ENCODE data around the gene SYNJ2. TPM values are rescaled to one million over a fixed set of nuclear protein-coding genes. Genes with fewer than 3 reads are reported as not detected.

SYNJ2 gene
- total RNA-seq, 4 donors from 2014 or later: 2.2 to 7.9 (median 3.1) TPM

DNA sequence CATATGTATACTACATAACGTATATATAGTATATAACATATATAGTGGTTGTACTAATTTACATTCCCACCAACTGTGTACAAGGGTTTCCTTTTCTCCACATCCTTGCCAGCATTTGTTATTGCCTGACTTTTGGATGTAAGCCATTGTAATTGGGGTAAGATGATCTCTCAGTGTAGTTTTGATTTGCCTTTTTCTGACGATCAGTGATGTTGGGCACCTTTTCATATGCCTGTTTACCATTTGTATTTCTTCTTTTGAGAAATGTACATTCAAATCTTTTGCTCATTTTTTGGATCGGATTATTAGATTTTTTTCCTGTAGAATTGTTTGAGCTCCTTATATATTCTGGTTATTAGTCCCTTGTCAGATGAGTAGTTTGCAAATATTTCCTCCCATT lies 11.4 kb downstream of the SYNJ2 start:
- TF ChIP-seq, protein P1, sequence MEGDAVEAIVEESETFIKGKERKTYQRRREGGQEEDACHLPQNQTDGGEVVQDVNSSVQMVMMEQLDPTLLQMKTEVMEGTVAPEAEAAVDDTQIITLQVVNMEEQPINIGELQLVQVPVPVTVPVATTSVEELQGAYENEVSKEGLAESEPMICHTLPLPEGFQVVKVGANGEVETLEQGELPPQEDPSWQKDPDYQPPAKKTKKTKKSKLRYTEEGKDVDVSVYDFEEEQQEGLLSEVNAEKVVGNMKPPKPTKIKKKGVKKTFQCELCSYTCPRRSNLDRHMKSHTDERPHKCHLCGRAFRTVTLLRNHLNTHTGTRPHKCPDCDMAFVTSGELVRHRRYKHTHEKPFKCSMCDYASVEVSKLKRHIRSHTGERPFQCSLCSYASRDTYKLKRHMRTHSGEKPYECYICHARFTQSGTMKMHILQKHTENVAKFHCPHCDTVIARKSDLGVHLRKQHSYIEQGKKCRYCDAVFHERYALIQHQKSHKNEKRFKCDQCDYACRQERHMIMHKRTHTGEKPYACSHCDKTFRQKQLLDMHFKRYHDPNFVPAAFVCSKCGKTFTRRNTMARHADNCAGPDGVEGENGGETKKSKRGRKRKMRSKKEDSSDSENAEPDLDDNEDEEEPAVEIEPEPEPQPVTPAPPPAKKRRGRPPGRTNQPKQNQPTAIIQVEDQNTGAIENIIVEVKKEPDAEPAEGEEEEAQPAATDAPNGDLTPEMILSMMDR (IDR thresholded peaks at IDR 0.05; ENCODE audit: low read depth): no peak

DNA sequence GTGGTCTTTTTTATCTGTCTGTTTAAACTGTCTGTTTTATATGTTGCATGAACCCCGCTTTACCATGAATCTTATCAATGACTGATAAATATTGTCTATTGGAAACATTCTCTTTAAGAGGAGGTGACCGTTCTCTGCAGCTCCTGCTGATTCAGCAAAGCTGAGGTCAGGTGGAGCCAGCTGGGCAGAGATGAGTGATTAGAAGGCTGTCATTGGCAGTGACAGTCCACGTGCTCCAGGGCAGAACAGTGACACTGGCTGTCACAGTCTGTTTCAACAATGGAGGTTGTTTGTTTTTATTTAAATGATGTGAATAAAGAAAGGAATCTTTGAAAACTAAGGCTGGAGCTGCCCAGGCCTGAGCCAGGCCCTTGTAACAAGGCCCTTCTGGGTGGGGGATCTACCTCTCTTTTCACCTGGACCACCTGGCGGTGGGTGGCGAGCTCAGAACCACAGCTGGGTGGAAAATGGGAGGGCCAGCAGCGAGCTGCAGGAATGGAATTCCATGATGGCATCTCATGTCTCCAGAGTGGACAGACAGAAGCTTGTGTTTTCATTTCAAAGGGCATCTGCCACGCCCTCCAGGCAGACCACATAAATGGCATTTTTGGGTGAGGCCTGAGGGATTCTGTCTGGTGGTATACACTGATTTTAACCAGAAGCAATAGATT lies 12.6 kb downstream of the SYNJ2 start:
- TF ChIP-seq, protein P1 (IDR thresholded peaks at IDR 0.05; ENCODE audit: low read depth): no peak

DNA sequence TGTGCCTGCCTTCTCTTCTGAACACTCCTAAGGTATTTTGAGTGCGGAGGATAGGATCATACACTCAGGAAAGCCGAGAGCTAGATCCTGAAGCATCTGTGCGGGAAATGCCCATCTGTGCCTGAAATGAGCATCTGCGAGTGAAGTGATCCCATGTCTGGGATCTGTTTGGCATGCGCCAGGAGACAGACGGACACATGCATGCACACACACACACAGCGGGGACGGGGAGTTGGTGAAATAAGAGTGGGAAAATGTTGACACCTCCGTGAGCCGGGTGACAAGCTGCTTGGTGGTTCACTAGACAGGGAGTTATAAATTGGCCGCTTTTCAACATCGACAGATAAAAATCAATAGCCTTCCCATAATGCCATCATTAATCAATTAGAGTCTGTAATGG lies 13.8 kb downstream of the SYNJ2 start:
- TF ChIP-seq, protein P1 (IDR thresholded peaks at IDR 0.05; ENCODE audit: low read depth): no peak

DNA sequence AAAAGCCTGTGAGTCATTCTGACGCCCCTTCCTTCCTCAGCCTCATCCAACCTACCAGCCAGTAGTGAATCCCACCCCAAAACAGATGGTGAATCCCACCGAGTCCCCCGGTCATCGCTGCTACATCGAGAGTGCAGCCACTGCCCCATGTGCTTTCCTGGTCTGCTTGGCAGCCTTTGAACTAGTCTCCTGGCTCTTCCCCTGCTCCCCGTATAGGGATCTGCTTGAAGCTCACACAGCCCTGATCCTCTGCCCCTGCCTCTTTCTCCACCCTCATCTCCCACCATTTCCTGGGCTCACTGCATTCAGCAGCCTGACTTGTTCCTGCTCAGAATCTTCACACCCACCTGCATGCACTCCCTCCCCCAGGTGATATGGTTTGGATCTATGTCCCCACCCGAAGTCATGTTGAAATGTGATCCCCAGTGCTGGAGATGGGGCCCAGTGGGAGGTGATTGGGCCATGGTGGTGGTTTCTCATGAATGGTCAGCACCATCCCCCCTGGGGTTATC lies 14.6 kb downstream of the SYNJ2 start:
- TF ChIP-seq, protein P1 (IDR thresholded peaks at IDR 0.05; ENCODE audit: low read depth): no peak

DNA sequence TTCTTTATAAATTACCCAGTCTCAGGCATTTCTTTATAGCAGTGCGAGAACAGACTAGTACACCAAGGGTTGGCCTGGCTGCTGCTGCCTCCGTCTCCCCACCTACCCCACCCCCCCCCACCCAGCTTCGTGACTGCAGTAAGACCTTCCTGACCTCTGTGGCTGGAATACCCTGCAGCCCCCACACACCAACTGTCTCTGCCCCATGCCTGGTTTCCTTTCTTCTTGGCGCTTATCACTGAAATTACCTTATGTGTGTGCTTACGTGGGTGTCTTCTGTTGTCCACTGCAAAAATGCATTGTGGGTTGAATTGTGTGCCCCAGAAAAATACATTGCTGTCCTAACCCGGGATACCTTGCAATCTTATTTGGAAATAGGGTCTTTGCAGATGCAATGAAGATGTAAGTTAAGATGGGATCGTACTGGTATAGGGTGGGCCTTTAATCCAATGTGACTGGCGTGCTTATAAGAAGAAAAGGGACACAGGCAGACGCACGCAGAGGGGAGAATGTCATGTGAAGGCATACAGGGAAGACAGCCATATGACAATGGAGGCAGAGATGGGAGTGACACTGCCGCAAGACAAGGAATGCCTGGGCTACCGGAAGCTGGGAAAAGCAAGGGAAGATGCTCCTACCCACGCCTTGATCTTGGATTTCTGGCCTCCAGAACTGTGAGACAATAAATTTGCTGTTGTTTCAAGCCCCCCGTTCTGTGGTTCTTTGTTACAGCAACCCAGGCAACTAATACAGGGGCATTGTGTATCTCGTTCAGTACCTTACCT lies 15.4 kb downstream of the SYNJ2 start:
- TF ChIP-seq, protein P1 (IDR thresholded peaks at IDR 0.05; ENCODE audit: low read depth): no peak

DNA sequence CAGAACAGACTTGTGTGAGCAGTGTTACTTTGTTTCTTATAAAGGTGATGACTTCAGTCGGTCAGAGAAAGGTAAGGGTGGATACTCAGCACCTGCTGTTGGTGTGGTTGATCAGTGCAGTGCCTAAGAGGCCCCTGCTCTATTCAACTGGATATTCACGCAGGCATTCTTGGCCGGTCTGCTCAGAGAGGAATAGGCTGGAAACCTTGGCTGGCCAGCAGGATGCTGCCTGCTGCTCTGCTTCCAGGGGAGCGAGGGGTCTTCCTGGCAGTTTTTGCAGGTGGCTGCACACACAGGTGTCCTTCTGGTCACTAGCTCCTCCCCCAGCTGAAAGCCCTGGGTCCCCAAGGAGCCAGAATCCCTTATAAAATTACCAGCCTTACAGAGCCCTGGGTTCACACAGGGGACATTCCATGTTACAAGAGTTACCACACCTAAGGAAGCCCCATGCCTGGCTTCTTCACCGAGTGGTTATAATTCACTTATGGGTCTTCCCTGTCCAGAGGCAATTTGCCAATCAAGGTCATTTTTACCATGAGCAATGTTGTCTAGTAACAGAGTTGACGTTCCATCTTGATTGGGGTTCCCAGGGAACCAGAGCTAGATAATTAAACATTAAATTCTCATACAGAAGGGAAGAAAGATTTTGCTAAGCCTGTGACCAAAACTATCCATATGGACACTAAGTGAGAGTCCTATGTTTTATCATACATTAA lies 16.4 kb downstream of the SYNJ2 start:
- TF ChIP-seq, protein P1 (IDR thresholded peaks at IDR 0.05; ENCODE audit: low read depth): no peak

DNA sequence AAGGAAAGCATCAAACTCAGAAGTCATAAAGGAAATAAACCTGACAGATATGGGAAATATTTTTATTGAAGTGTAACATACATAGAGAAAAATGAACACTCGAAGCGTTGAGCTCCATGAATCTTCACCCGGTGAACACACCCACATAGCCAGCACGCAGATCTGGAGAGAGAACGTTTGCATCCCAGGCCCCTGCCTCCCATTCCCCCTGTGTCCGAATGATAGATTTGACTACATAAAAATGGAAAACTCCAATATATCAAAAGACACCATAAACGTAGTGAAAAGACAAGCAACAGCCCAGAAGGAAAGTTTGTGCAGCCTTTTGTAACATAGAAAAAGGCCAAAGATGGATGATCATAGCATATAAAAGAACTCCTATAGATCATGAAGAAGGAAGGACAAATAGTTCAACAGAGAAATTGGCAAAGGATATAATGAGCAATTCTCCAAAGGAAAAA lies 17.1 kb downstream of the SYNJ2 start:
- TF ChIP-seq, protein P1 (IDR thresholded peaks at IDR 0.05; ENCODE audit: low read depth): no peak
